ENCODE data around the gene LRIG1.

GRCh38 chr3:66338927-66339326 lies 161.9 kb downstream of the LRIG1 start:
- TF ChIP-seq POLR2A (IDR thresholded peaks at IDR 0.05) (no peak), POLR2AphosphoS5 (IDR thresholded peaks at IDR 0.05) (no peak)

Measured in upper lobe of left lung (tissue), 4 donors.